Fibroblast of skin of left quadriceps (primary cell): ENCODE data around the gene FGD3.

Experiments used
- DNase-seq, 2 experiments: peaks; one replicate each; pipeline ENCODE4 v3.0.0-alpha.2; 2013; ENCODE audit warnings: low read depth in 2 of 2

Gene FGD3

GRCh38 chr9:93051680-93052089 is 104.4 kb downstream of the FGD3 start:
- peak; percentile 7 for DNase-seq

GRCh38 chr9:93052791-93053540 is 105.6 kb downstream of the FGD3 start:
- DNase-seq, result no peak

DNA sequence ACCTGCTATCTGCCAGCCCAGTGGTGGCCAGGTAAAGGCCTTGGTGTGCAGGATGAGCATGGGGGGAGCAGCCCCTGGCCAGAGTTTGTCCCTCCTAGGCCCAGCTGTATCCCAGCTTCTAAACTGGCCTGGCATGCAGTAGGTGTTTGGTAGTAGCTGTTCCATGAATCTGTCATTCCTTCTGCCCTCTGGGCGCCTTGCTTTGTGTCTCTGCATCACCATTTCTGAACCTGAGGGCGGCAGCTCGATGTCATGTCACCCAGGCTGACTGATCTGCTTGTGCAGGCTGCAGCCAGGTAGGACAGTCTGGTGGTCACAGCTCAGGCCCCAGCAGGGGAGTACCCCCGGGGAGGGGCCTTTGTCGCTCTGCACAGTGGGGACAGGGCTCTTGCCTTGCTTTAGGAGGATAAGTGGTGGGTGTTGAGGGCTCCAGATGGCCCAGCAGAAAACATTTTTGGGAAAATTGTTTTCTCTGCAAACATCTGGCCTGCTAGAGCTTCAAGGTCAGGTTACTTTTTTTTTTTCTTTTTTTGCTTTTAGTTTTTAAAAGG is 106.5 kb downstream of the FGD3 start:
- no peak for DNase-seq

DNA sequence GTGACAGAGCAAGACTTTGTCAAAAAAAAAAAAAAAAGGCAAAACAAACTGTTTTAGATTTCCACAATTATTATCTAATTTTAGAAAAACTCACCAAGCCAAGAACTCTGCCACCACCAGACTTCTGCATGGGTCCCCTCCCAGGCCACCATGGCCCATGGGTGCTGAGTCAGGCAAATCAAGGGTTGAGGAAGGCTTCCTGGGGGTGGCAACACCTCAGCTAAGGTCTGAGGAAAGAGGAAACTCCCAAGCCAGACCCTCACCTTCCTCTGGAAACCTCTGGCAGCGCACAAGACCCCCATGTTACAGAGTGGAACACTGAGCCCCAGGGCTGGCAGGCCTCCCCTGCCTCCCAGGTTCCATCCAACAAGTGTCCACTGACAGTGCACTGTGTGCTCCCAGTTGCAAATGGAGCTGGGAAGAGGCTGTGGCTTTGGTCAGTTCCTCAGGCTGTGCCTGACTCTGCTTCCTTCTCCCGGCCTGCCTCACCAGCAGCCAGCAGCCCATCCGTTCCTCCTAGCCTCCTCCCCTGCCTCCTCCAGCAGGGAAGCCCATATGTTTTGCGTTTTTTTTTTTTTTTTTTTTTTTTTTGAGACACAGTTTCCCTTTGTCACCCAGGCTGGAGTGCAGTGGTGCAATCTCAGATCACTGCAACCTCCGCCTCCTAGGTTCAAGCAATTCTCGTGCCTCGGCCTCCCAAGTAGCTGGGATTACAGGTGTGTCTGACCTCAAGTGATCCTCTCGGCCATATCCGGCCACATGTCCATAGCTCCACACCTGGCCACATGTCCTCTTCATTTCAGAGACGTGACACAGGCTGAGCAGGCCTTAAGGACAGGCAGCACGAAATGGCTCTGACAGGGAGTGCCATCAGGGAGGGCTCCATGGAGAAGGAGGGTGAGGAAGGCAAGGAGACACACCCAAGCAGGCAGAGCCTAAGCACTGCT is 107.7 kb downstream of the FGD3 start:
- no peak for DNase-seq

DNA sequence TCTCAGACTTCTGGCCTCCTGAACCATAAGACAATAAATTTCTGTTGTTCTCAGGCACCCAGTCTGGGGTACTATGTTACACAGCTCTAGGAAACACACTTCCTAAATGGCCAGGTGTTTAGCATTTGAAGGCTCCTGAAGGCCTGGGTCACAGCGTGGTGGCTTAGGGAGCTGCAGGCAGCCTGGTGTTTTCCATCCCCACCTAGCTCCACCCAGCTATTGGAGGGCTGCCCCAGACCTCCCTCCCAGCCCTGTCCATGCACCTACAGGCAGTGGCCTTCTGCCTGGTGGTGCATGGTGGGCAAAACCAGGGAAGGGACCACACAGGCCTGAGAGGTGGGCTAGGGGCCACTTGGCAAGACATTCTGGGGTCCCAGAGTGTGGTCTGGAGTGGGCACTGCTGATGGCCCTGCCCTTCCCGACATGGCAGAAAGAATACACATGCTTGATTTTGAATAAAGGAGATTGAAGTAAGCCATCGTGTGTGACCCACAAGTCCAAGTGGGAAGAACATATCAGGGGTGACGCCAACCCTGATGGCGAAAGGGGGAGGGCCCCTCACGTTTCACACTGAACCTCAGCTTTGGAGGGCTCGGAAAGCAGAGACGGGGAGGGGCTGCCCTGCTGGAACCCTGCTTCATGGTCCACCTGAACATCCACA is 109.8 kb downstream of the FGD3 start:
- DNase-seq, result no peak

DNA sequence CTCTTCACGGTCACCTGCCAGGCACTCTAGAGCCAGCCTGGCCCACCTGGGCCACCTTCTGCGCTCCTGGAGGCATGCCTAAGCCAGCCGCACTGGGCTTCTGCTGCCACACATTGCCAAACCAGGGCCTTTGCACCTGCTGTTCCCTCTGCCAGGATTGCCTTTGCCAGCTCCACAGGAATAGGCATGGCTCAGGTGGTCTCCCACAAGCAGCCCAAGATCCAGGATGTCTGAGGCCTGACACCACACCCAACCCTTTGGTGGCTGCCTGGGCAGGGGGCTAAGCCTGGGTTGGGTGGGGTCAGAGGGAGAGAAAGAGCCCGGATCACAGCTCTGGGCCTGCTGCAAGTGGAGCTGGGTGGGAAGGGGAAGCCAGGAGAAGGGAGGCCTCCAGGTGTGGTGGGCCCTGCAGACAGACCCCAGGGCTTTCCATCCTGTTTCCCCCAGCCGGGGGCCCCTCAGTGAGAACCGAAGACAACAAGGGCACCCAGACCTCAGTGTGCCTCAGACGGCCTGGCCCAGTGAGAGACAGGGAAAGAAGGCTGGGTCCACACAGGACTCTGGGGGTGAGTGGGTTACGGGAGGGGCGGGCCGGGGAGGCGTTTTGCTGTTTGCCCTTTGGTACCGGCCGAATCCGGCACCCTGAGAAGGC is 110.5 kb downstream of the FGD3 start:
- DNase-seq, result no peak

- DNase-seq, result no peak
These were observed 111.2 kb downstream of the FGD3 start, which contains the start of gene SUSD3 for GRCh38 chr9:93058355-93059010. TSS of gene SUSD3 (plus strand) at chr9:93058701. CDS start at chr9:93058743, 42 bp downstream.

DNA sequence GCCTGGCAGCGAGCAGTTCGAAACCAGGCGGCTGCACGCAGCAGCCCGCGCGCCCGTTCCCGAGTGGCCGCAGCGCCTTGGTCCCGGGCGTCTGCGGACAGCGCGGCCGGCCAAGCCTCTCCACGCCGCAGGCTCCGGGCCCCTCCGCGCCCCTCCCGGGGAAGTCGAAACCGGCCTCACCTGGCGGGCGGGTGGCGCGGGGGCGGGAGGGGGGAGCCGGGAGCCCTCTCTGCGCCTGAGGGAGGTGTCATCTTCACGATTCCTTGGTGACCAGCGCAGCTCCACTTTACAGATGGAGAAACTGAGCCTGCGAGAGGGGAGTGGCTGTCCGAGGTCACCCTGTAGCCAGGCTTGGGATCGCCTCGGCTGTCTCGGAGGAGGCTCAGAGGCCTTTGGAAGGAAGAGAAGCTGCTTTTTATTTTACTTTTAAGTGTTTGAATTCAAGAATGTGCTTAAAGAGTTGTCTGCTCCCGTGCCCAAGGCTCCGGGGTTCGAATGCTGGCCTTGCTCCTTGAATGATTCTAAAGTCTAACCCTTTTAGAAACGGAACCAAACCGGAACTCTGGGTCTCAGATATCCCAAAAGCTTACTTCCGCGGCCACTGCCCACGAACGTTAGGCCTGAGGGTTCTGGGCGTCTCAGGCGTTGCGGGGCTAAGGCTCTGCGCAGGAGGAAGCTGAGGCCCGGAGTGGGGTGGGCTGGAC is 111.8 kb downstream of the FGD3 start:
- no peak for DNase-seq

- DNase-seq, result no peak
These were observed 112.6 kb downstream of the FGD3 start for GRCh38 chr9:93059715-93060578.

DNA sequence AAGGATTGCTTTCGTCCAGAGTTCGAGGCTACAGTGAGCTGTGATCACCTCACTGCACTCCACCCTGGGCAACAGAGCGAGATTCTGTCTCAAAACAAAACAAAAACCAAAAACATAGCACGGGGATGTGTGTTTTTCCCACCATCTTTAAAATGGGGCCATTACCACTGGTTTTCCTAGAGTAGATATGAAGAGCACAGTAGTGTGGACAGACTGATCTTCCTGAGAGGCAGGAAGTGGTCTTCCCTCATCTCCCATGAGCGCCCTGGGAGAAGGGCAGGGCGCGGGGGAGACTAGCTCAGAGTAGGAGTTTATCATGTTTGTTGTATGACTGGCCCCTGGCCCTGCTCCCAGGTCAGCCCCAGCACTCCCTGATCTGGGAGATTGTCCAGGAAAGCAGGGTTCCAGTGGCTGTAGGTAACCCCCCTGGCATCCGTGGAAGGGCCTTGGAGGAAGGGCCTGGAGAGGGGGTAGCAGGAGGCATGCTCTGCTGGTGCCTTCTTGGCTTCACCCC is 113.5 kb downstream of the FGD3 start:
- DNase-seq, result peak; percentile 16 to 20

- no peak for DNase-seq
These were observed 114.0 kb downstream of the FGD3 start for GRCh38 chr9:93061260-93061751.

GRCh38 chr9:93061791-93062763 is 114.8 kb downstream of the FGD3 start:
- DNase-seq, result no peak

DNA sequence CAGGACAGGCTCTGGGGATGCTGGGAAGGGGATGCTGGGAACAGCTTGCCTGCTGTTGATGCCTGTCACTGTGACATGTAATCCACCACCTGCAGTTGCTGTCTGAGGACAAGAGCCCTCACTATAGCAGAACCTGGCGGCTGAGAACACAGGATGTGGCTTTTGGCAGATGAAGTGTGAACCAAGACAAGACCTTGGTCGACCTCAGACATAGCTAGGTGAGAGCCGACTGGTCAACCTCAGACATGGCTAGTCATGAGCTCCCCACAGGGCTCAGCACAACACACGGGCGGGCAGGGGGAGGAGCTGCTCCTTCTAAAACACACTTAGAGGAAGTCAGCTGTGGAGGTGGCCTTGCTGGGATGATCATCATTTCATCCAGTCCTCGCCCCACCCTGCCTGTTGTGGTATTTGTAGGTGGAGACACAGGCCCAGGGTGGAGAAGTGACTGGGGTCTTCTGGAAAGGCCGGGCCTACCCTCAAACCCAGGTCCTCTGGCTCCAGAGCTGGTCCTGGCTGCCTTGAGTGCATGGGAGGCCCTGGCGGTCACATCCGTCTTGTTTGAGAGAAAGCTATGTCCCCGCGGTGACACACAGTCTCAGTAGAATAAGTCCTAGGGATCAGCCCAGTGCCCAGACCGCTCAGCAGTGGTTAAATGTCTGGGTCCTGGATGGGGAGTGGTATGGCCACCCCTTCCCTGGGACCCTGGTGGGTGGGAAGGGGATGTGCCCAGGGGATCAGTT is 117.2 kb downstream of the FGD3 start:
- no peak for DNase-seq

DNA sequence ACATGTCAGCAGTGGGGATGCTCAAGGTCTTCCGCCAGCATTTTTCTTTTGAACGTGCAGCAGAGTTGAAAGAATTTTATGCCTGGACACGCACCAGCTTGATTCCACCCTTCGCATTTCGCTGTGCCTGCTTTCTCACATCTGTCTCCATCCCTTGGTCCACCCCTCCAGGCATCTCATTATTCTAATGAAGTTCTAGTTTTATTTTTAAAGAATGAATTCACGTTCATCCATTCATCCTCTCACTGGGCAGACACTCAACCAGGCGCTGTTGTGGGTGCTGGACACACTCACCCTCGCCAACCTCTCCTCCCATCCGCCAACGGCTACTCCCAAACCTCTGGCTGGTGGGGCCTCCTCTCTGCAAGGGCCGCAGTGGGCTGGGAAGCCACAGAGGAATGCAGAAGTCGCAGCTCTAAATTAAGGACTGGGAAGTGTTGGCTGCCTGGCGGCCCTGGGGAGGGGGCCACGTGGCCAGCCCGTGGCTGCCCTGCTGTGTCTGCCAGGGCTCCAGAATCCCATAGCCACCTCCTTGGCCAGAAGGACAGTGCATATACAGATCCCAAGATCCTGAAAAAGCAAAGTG is 117.9 kb downstream of the FGD3 start:
- no peak for DNase-seq

GRCh38 chr9:93066978-93067603 is 119.8 kb downstream of the FGD3 start:
- DNase-seq, result no peak

GRCh38 chr9:93068956-93069355 is 121.6 kb downstream of the FGD3 start:
- DNase-seq, result no peak
